ENCODE measurements around the gene SRL. TPM values are rescaled to one million over a fixed set of nuclear protein-coding genes. Genes with fewer than 3 reads are reported as not detected.

Gene SRL
- under 1 TPM in 1 of 5 donors, not detected in 4; 0.06 TPM for total RNA-seq
- 0.26 TPM for total RNA-seq (2013)
- total RNA-seq = 0 to 0.21 (median 0) reads per million in 29 experiments

DNA sequence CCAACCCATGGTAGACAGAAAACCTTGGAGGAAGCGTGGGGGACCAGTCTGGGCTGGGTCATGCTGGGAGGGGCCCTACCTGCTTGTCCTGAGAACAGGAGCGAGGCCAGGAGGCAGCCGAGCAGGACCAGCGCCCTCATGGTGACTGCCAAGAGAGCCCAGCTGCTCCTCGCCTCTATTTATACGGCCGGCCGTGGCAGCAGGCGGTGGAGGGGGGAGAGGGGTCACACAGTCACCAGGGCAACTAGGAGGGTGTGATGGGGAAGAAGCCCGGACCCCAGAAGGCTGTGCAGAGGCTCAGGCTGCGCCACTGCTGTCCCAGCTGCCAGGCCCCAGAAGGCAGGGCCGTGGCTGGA is at the start of gene SRL:
TSS of gene SRL (minus strand) at position 153 of the 356 bp plus-strand sequence. CDS start at position 140, 13 bp downstream.
- H3K9me3 Mint-ChIP-seq = no peaks in the 10 kb centered on the region
- POLR2A ChIA-PET = no interaction called here
- H3K9me3 ChIP-seq = no peaks in the 10 kb centered on the region
- no peak within 1 kb of the TSS for H3K4me3 ChIP-seq (ENCODE audit: control insufficient read depth in 1 of 2, extremely low read depth in 1 of 2, low read length in 1 of 2)
- H3K27me3 Mint-ChIP-seq = peaks cover 12 to 18% of the 10 kb centered on the region in 2 donors
- H3K36me3 ChIP-seq (ENCODE audit: control insufficient read depth in 2 of 2, extremely low read depth in 1 of 2, insufficient read depth in 1 of 2, low read length in 1 of 2) = peaks cover 0 to 2% of the 10 kb centered on the region in 2 donors
- DNase-seq (no peak), ATAC-seq (replicated peaks in 1 of 4) (no peak)
- no peak within 1 kb of the TSS for H3K27ac Mint-ChIP-seq
- no peak within 1 kb of the TSS for H3K4me3 Mint-ChIP-seq
- H3K27me3 ChIP-seq (replicated peaks in 1 of 2; ENCODE audit: control insufficient read depth in 2 of 2, extremely low read depth in 1 of 2, insufficient read depth in 2 of 2, low read length in 1 of 2) = peaks cover 0 to 47% of the 10 kb centered on the region in 2 experiments
- 82% methylated on average over 9 of the region's 12 CpGs for WGBS (ENCODE audit: insufficient coverage)
- CTCF ChIA-PET = no interaction called here
- H3K4me1 Mint-ChIP-seq = peaks cover 0 to 3% (median 0%) of the 10 kb centered on the region in 3 donors
- H3K27ac ChIP-seq (ENCODE audit: low read length) = no peak within 1 kb of the TSS
- no peaks in the 10 kb centered on the region for H3K36me3 Mint-ChIP-seq
- no peaks in the 10 kb centered on the region for H3K4me1 ChIP-seq (ENCODE audit: control insufficient read depth in 1 of 2, extremely low read depth in 1 of 2, insufficient read depth in 2 of 2, low read length in 2 of 2)

DNA sequence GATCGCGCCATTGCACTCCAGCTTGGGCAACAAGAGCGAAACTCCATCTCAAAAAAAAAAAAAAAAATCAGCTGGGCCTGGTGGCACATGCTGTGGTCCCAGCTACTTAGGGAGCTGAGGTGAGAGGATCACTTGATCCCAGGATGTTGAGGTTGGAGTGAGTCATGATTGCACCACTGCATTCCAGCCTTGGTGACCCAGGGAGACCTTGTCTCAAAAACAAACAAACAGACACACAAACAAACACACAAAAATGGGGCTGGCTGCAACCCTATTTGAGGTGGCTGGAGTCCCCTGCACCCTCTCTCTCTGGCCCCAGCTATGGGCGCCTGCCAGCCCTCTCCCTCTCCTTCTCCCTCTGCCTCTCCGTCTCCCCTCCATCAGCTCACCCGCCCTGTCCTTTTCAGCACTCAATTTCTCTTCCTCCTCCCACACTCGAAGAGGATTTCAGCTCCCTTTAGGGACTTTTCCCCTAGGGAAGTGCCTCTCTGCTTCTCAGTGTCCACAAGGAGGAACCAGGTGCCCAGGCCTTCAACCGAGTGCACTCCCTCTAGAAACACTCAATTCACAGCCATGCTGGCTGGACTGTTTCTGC is 48.5 kb upstream of the SRL start:
- Histone ChIP-seq H3K9me3 (no peaks in the 10 kb centered on the region), H3K4me3 (ENCODE audit: control insufficient read depth in 1 of 2, extremely low read depth in 1 of 2, low read length in 1 of 2) (no peak overlapping the region), H3K4me1 (ENCODE audit: control insufficient read depth in 1 of 2, extremely low read depth in 1 of 2, insufficient read depth in 2 of 2, low read length in 2 of 2) (peaks cover 0 to 11% of the 10 kb centered on the region in 2 experiments), H3K27me3 (replicated peaks in 1 of 2; ENCODE audit: control insufficient read depth in 2 of 2, extremely low read depth in 1 of 2, insufficient read depth in 2 of 2, low read length in 1 of 2) (peaks cover 0 to 25% of the 10 kb centered on the region in 2 experiments), H3K27ac (ENCODE audit: low read length) (no peak overlapping the region), H3K36me3 (ENCODE audit: control insufficient read depth in 2 of 2, extremely low read depth in 1 of 2, insufficient read depth in 1 of 2, low read length in 1 of 2) (no peaks in the 10 kb centered on the region)
- 80% methylated on average over 4 of the region's 8 CpGs for WGBS (ENCODE audit: insufficient coverage)
- H3K27me3 Mint-ChIP-seq = peaks cover 10 to 15% of the 10 kb centered on the region in 2 donors
- no peaks in the 10 kb centered on the region for H3K9me3 Mint-ChIP-seq
- no peak for ATAC-seq (replicated peaks in 1 of 4)
- no peaks in the 10 kb centered on the region for H3K36me3 Mint-ChIP-seq
- peak overlapping the region in 1 of 2 donors; percentile 36 for H3K27ac Mint-ChIP-seq
- CTCF ChIA-PET = interaction anchor here in 1 of 2 donors (0.5 to 1.0 kb wide), 5 partner anchors 22 to 1903 kb away, joined by 3 to 5 read pairs (median 4); no protein-coding TSS in a partner anchor
- DNase-seq = no peak
- no peak overlapping the region for H3K4me3 Mint-ChIP-seq
- POLR2A ChIA-PET = interaction anchor here in 1 of 2 donors (0.7 kb wide), 1 partner anchor 353 kb away, joined by 5 read pairs; no protein-coding TSS in a partner anchor
- peaks cover 7 to 12% (median 9%) of the 10 kb centered on the region in 3 donors for H3K4me1 Mint-ChIP-seq

DNA sequence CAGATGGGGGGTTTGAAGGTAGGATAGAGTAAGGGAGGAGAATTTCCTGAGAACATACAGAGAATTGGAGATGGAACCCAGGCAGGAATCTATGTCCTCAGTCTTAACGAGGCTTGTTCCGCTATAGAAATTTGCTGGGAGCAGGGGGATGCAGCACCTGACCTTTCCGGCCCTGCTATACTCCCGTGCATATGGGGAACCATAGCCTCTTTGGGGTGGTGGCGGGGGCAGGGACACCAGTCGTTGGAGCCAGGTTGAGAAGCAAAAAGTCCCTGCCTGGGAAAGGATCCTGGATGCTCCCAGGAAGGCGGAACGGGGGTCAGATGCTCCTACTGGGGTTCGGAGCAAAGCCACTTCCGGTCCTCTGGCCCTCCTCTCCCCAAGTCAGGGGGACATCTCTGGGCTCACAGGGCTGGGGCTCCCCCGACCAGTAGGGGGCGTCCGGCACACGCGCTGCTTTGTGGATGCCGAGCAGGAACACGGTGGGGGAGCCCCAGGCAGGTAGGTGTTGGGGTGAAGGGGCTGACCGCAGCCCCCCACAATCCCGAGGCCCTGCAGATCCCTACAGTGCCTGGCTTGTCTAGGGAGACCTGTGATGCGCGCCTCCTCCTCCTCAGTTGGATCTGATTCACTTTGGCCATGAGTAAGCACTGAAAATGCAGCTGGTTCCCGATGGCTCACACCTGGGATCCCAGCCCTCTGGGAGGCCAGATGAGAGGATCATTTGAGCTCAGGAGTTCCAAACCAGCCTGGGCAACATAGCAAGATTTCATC is 46.5 kb upstream of the SRL start:
- Mint-ChIP-seq H3K9me3 (no peaks in the 10 kb centered on the region), H3K36me3 (no peaks in the 10 kb centered on the region), H3K27me3 (peaks cover 16 to 26% of the 10 kb centered on the region in 2 donors), H3K4me3 (no peak overlapping the region), H3K4me1 (peaks cover 9 to 11% (median 10%) of the 10 kb centered on the region in 3 donors), H3K27ac (no peak overlapping the region)
- DNase-seq = peak; percentile 53 to 90 (median 75)
- H3K4me1 ChIP-seq (ENCODE audit: control insufficient read depth in 1 of 2, extremely low read depth in 1 of 2, insufficient read depth in 2 of 2, low read length in 2 of 2) = peaks cover 0 to 8% of the 10 kb centered on the region in 2 experiments
- ChIA-PET CTCF (interaction anchor here (0.7 to 1.4 kb wide), 7 partner anchors 9 to 44 kb away, joined by 3 to 4 read pairs (median 4); no protein-coding TSS in a partner anchor), POLR2A (interaction anchor here in 1 of 2 donors (0.6 kb wide), 1 partner anchor 12 kb away, joined by 4 read pairs; no protein-coding TSS in a partner anchor)
- no peak overlapping the region for H3K4me3 ChIP-seq (ENCODE audit: control insufficient read depth in 1 of 2, extremely low read depth in 1 of 2, low read length in 1 of 2)
- peak; percentile 91 to 99 (median 96) for ATAC-seq (replicated peaks in 1 of 4)
- peaks cover 0 to 34% of the 10 kb centered on the region in 2 experiments for H3K27me3 ChIP-seq (replicated peaks in 1 of 2; ENCODE audit: control insufficient read depth in 2 of 2, extremely low read depth in 1 of 2, insufficient read depth in 2 of 2, low read length in 1 of 2)
- no peak overlapping the region for H3K27ac ChIP-seq (ENCODE audit: low read length)
- H3K36me3 ChIP-seq (ENCODE audit: control insufficient read depth in 2 of 2, extremely low read depth in 1 of 2, insufficient read depth in 1 of 2, low read length in 1 of 2) = no peaks in the 10 kb centered on the region
- WGBS (ENCODE audit: insufficient coverage) = 26% methylated on average over 13 of the region's 22 CpGs
- H3K9me3 ChIP-seq = no peaks in the 10 kb centered on the region

DNA sequence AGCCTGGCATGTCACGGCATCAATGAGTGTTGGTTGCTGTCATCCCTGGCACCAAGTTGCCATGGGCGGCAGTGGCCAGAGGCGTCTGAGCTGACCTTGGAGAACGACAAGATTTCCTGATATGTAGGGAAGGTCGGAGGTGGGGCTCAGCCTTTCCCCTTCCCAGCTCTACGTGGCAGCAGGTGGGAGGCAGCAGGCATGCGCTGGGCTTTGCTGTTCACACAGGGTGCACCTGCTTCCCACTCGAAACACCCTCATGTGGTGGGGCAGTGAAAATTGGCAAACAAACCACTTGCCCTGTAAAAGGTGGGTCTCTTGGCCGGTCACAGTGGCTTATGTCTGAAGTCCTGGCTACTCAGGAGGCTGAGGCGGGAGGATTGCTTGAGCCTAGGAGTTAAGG is 43.3 kb upstream of the SRL start:
- H3K4me1 ChIP-seq (ENCODE audit: control insufficient read depth in 1 of 2, extremely low read depth in 1 of 2, insufficient read depth in 2 of 2, low read length in 2 of 2) = peaks cover 0 to 8% of the 10 kb centered on the region in 2 experiments
- no peaks in the 10 kb centered on the region for H3K36me3 ChIP-seq (ENCODE audit: control insufficient read depth in 2 of 2, extremely low read depth in 1 of 2, insufficient read depth in 1 of 2, low read length in 1 of 2)
- DNase-seq (no peak), ATAC-seq (replicated peaks in 1 of 4) (no peak)
- no peaks in the 10 kb centered on the region for H3K9me3 ChIP-seq
- no peaks in the 10 kb centered on the region for H3K36me3 Mint-ChIP-seq
- ChIA-PET CTCF (interaction anchor here in 1 of 2 donors (0.7 kb wide), 1 partner anchor 42 kb away, joined by 5 read pairs; no protein-coding TSS in a partner anchor), POLR2A (no interaction called here)
- no peak overlapping the region for H3K4me3 Mint-ChIP-seq
- peaks cover 8 to 18% of the 10 kb centered on the region in 2 donors for H3K27me3 Mint-ChIP-seq
- no peak overlapping the region for H3K27ac Mint-ChIP-seq
- H3K4me1 Mint-ChIP-seq = peaks cover 8 to 10% (median 9%) of the 10 kb centered on the region in 3 donors
- H3K27ac ChIP-seq (ENCODE audit: low read length) = no peak overlapping the region
- H3K27me3 ChIP-seq (replicated peaks in 1 of 2; ENCODE audit: control insufficient read depth in 2 of 2, extremely low read depth in 1 of 2, insufficient read depth in 2 of 2, low read length in 1 of 2) = peaks cover 0 to 32% of the 10 kb centered on the region in 2 experiments
- H3K4me3 ChIP-seq (ENCODE audit: control insufficient read depth in 1 of 2, extremely low read depth in 1 of 2, low read length in 1 of 2) = no peak overlapping the region
- H3K9me3 Mint-ChIP-seq = peaks cover 0 to 3% (median 0%) of the 10 kb centered on the region in 3 donors
- WGBS (ENCODE audit: insufficient coverage) = 80% methylated on average over 5 of the region's 10 CpGs

DNA sequence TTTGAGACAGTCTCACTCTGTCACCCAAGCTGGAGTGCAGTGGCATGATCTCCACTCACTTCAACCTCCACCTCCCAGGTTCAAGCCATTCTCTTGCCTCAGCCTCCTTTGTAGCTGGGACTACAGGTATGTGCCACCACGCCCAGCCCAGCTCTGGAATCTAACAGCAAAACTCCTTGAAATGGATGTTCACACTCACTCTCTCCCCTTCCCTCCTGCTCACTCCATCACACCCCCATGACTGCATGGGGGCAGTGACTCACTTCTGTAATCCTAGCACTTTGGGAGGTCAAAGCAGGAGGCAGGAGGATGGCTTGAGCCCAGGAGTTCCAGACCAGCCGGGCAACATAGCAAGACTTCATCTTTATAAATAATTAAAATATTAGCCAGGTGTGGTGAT is 42.1 kb upstream of the SRL start:
- DNase-seq (no peak), ATAC-seq (replicated peaks in 1 of 4) (no peak)
- Mint-ChIP-seq H3K36me3 (no peaks in the 10 kb centered on the region), H3K27ac (no peak overlapping the region), H3K4me1 (peaks cover 8 to 10% (median 9%) of the 10 kb centered on the region in 3 donors), H3K4me3 (no peak overlapping the region), H3K9me3 (peaks cover 0 to 3% (median 0%) of the 10 kb centered on the region in 3 donors), H3K27me3 (peaks cover 8 to 18% of the 10 kb centered on the region in 2 donors)
- 80% methylated on average over 1 of the region's 2 CpGs for WGBS (ENCODE audit: insufficient coverage)
- H3K27me3 ChIP-seq (replicated peaks in 1 of 2; ENCODE audit: control insufficient read depth in 2 of 2, extremely low read depth in 1 of 2, insufficient read depth in 2 of 2, low read length in 1 of 2) = peaks cover 0 to 32% of the 10 kb centered on the region in 2 experiments
- H3K36me3 ChIP-seq (ENCODE audit: control insufficient read depth in 2 of 2, extremely low read depth in 1 of 2, insufficient read depth in 1 of 2, low read length in 1 of 2) = no peaks in the 10 kb centered on the region
- H3K27ac ChIP-seq (ENCODE audit: low read length) = no peak overlapping the region
- H3K4me3 ChIP-seq (ENCODE audit: control insufficient read depth in 1 of 2, extremely low read depth in 1 of 2, low read length in 1 of 2) = no peak overlapping the region
- ChIA-PET POLR2A (no interaction called here), CTCF (no interaction called here)
- H3K4me1 ChIP-seq (ENCODE audit: control insufficient read depth in 1 of 2, extremely low read depth in 1 of 2, insufficient read depth in 2 of 2, low read length in 2 of 2) = peaks cover 0 to 8% of the 10 kb centered on the region in 2 experiments
- no peaks in the 10 kb centered on the region for H3K9me3 ChIP-seq

DNA sequence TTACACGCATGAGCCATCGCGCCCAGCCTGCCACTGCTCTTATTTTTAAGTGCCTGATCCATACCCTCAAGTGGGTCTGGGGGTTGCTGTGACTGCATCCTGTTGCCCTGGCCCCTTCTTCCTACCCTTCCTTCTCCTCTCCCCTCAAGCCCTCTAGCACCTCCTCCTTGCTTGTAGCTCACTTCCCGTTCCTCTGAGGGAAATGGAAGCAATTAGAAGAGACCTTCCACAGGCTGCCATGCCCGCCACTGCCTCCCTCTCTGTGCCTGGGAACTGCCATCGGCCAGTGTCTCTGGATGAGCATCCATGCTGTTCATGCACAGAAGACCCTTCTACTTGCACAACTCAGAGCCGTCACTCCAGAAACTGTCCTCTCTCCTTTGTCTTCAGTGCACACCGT is 41.6 kb upstream of the SRL start:
- Mint-ChIP-seq H3K4me3 (no peak overlapping the region), H3K27ac (no peak overlapping the region), H3K9me3 (peaks cover 0 to 3% (median 0%) of the 10 kb centered on the region in 3 donors), H3K27me3 (peaks cover 8 to 18% of the 10 kb centered on the region in 2 donors), H3K4me1 (peaks cover 6 to 8% (median 7%) of the 10 kb centered on the region in 3 donors), H3K36me3 (no peaks in the 10 kb centered on the region)
- Histone ChIP-seq H3K9me3 (no peaks in the 10 kb centered on the region), H3K27me3 (replicated peaks in 1 of 2; ENCODE audit: control insufficient read depth in 2 of 2, extremely low read depth in 1 of 2, insufficient read depth in 2 of 2, low read length in 1 of 2) (peaks cover 0 to 29% of the 10 kb centered on the region in 2 experiments), H3K4me1 (ENCODE audit: control insufficient read depth in 1 of 2, extremely low read depth in 1 of 2, insufficient read depth in 2 of 2, low read length in 2 of 2) (peaks cover 0 to 5% of the 10 kb centered on the region in 2 experiments), H3K4me3 (ENCODE audit: control insufficient read depth in 1 of 2, extremely low read depth in 1 of 2, low read length in 1 of 2) (no peak overlapping the region), H3K36me3 (ENCODE audit: control insufficient read depth in 2 of 2, extremely low read depth in 1 of 2, insufficient read depth in 1 of 2, low read length in 1 of 2) (no peaks in the 10 kb centered on the region), H3K27ac (ENCODE audit: low read length) (no peak overlapping the region)
- DNase-seq = no peak
- CTCF ChIA-PET = interaction anchor here in 1 of 2 donors (1.1 kb wide), 1 partner anchor 119 kb away, joined by 5 read pairs; no protein-coding TSS in a partner anchor
- 83% methylated on average over 8 of the region's 8 CpGs for WGBS (ENCODE audit: insufficient coverage)
- no peak for ATAC-seq (replicated peaks in 1 of 4)
- POLR2A ChIA-PET = no interaction called here
